IMR-90 (cell line): ENCODE measurements around the gene SLC39A2. TPM values are rescaled to one million over a fixed set of nuclear protein-coding genes. Genes with fewer than 3 reads are reported as not detected.

Experiments
- ATAC-seq: fragments of 200-7000 bp; cut with Tn5 transposase; 2 replicates; pipeline ENCODE4 v1.9.1; 2020; ENCODE audit warnings: low read depth, mild to moderate bottlenecking, moderate library complexity
- BruUV-seq: library from RNA; stranded (reverse); fragments of 400-500 nt; replicated peaks from 2 replicates; lab custom pipeline; 2021; lab: Mats Ljungman, UMichigan
- CTCF ChIA-PET: fragments of 300-600 bp; formaldehyde crosslinking; extraction: SDS; loops from one replicate; lab custom pipeline; 2021; ENCODE audit warnings: antibody characterized with exemption; lab: Yijun Ruan, JAX
- POLR2A ChIA-PET: fragments of 300-600 bp; sonication (Branson Sonifier 250); formaldehyde crosslinking; loops from one replicate; lab custom pipeline; 2022; ENCODE audit warnings: antibody characterized with exemption; ENCODE audit not compliant: unreplicated experiment; lab: Charles Lee
- DNase-seq: peaks from one replicate; pipeline ENCODE4 v3.0.0; 2013
- H2AFZ ChIP-seq: replicated peaks from 2 replicates; pipeline ENCODE3; 2013; ENCODE audit warnings: low read length, mild to moderate bottlenecking; ENCODE audit not compliant: poor library complexity
- H2AK5ac ChIP-seq: 2 replicates; pipeline ENCODE4 v1.6.1; 2013; ENCODE audit warnings: low read depth, low read length, inconsistent platforms
- H2AK9ac ChIP-seq: replicated peaks from 2 replicates; pipeline ENCODE3; 2013; ENCODE audit warnings: mild to moderate bottlenecking, low read depth, low read length, moderate library complexity; ENCODE audit not compliant: poor library complexity
- H2BK120ac ChIP-seq: 2 replicates; pipeline ENCODE4 v1.6.1; 2013; ENCODE audit warnings: low read depth, low read length, inconsistent platforms
- H2BK15ac ChIP-seq: 3 replicates; pipeline ENCODE4 v1.6.1; 2013; ENCODE audit warnings: low read depth, low read length, inconsistent platforms
- H2BK20ac ChIP-seq: 2 replicates; pipeline ENCODE4 v1.6.1; 2013; ENCODE audit warnings: low read depth, mild to moderate bottlenecking, inconsistent platforms, low read length, moderate library complexity
- H2BK5ac ChIP-seq: 2 replicates; pipeline ENCODE4 v1.6.1; 2013; ENCODE audit warnings: mild to moderate bottlenecking, low read depth, low read length, inconsistent platforms; ENCODE audit not compliant: poor library complexity, severe bottlenecking
- H3K14ac ChIP-seq: replicated peaks from 2 replicates; pipeline ENCODE4 v1.6.1; 2013; ENCODE audit warnings: low read depth, low read length, inconsistent platforms
- H3K18ac ChIP-seq: 2 replicates; pipeline ENCODE4 v1.6.1; 2013; ENCODE audit warnings: low read depth, low read length, control low read depth
- H3K23ac ChIP-seq: 2 replicates; pipeline ENCODE4 v1.6.1; 2013; ENCODE audit warnings: low read depth, low read length, inconsistent platforms
- H3K27ac ChIP-seq: 2 replicates; pipeline ENCODE4 v1.5.1; 2013; ENCODE audit warnings: mild to moderate bottlenecking, control low read depth, low read length; ENCODE audit not compliant: insufficient read depth
- H3K27me3 ChIP-seq: 2 replicates; pipeline ENCODE4 v1.6.1; 2013; ENCODE audit warnings: low read length; ENCODE audit not compliant: control insufficient read depth, insufficient read depth
- H3K36me3 ChIP-seq: 2 replicates; pipeline ENCODE4 v1.6.1; 2013; ENCODE audit warnings: low read length, mixed read lengths; ENCODE audit not compliant: control insufficient read depth, insufficient read depth
- H3K4ac ChIP-seq: 2 replicates; pipeline ENCODE4 v1.6.1; 2013; ENCODE audit warnings: low read depth, low read length, inconsistent platforms
- H3K4me1 ChIP-seq: 2 replicates; pipeline ENCODE4 v1.6.1; 2013; ENCODE audit warnings: low read length, mixed read lengths; ENCODE audit not compliant: control insufficient read depth, insufficient read depth
- H3K4me2 ChIP-seq: 2 replicates; pipeline ENCODE4 v1.6.1; 2013; ENCODE audit warnings: low read depth, mild to moderate bottlenecking, control low read depth, low read length, moderate library complexity
- H3K4me3 ChIP-seq: 2 replicates; pipeline ENCODE4 v1.5.1; 2013; ENCODE audit warnings: low read depth, mild to moderate bottlenecking, control low read depth, low read length, moderate library complexity; ENCODE audit not compliant: insufficient read depth
- H3K56ac ChIP-seq: 2 replicates; pipeline ENCODE4 v1.6.1; 2013; ENCODE audit warnings: low read length, inconsistent platforms; ENCODE audit not compliant: insufficient read depth; ENCODE audit errors: extremely low read depth
- H3K79me1 ChIP-seq, 2 experiments: 2 replicates each; pipeline ENCODE4 v1.6.1; 2013; ENCODE audit warnings: low read length in 2 of 2, inconsistent platforms in 1 of 2, low read depth in 1 of 2
- H3K9ac ChIP-seq: 2 replicates; pipeline ENCODE4 v1.6.1; 2013; ENCODE audit warnings: low read depth, low read length, control low read depth
- H3K9me1 ChIP-seq: 2 replicates; pipeline ENCODE4 v1.6.1; 2013; ENCODE audit warnings: low read length, inconsistent platforms; ENCODE audit not compliant: insufficient read depth
- H3K9me3 ChIP-seq: 2 replicates; pipeline ENCODE4 v1.6.1; 2013; ENCODE audit warnings: low read length; ENCODE audit not compliant: control insufficient read depth, insufficient read depth
- H4K20me1 ChIP-seq: 2 replicates; pipeline ENCODE4 v1.6.1; 2013; ENCODE audit warnings: low read length, inconsistent platforms; ENCODE audit not compliant: insufficient read depth
- H4K5ac ChIP-seq: 2 replicates; pipeline ENCODE4 v1.6.1; 2013; ENCODE audit warnings: mild to moderate bottlenecking, low read depth, low read length, control low read depth
- H4K8ac ChIP-seq, 2 experiments: 2 replicates each; pipeline ENCODE4 v1.6.1; 2013; ENCODE audit warnings: low read depth in 2 of 2, low read length in 2 of 2, control low read depth in 1 of 2, inconsistent platforms in 1 of 2
- H4K91ac ChIP-seq: 2 replicates; pipeline ENCODE4 v1.6.1; 2013; ENCODE audit warnings: low read depth, low read length, inconsistent platforms; ENCODE audit not compliant: insufficient read depth
- BHLHE40 ChIP-seq: fragments of 150-350 bp; IDR thresholded peaks from 2 replicates; pipeline ENCODE4 v1.6.1; 2016; ENCODE audit warnings: mild to moderate bottlenecking, low read depth, low read length
- CEBPB ChIP-seq: IDR thresholded peaks from 2 replicates; pipeline ENCODE4 v1.6.1; 2012; ENCODE audit warnings: low read depth, low read length, improper control_type of control experiment
- CHD1 ChIP-seq: IDR thresholded peaks from 2 replicates; pipeline ENCODE4 v1.6.1; 2012; ENCODE audit warnings: low read depth, low read length, improper control_type of control experiment
- ELK1 ChIP-seq: fragments of 150-350 bp; IDR thresholded peaks from 2 replicates; pipeline ENCODE4 v1.6.1; 2016; ENCODE audit warnings: low read depth, mild to moderate bottlenecking, low read length, moderate library complexity, borderline replicate concordance
- FOS ChIP-seq: fragments of 150-350 bp; IDR thresholded peaks from 2 replicates; pipeline ENCODE4 v1.6.1; 2016; ENCODE audit warnings: low read depth, low read length
- MAFK ChIP-seq: IDR thresholded peaks from 2 replicates; pipeline ENCODE4 v1.6.1; 2012; ENCODE audit warnings: low read depth, low read length, improper control_type of control experiment
- MAZ ChIP-seq: IDR thresholded peaks from 2 replicates; pipeline ENCODE4 v1.6.1; 2012; ENCODE audit warnings: low read depth, mild to moderate bottlenecking, low read length, improper control_type of control experiment, moderate library complexity, borderline replicate concordance
- MXI1 ChIP-seq: IDR thresholded peaks from 2 replicates; pipeline ENCODE4 v1.6.1; 2012; ENCODE audit warnings: low read depth, mild to moderate bottlenecking, low read length, moderate library complexity, borderline replicate concordance
- NFE2L2 ChIP-seq: fragments of 150-350 bp; IDR thresholded peaks from 2 replicates; pipeline ENCODE4 v1.6.1; 2016; ENCODE audit warnings: low read depth, mild to moderate bottlenecking, low read length
- POLR2A ChIP-seq: IDR thresholded peaks from 2 replicates; pipeline ENCODE4 v1.6.1; 2012; ENCODE audit warnings: mild to moderate bottlenecking, low read depth, low read length
- RAD21 ChIP-seq: IDR thresholded peaks from 2 replicates; pipeline ENCODE4 v1.6.1; 2012; ENCODE audit warnings: low read length, improper control_type of control experiment
- RCOR1 ChIP-seq: IDR thresholded peaks from 2 replicates; pipeline ENCODE4 v1.6.1; 2012; ENCODE audit warnings: mild to moderate bottlenecking, low read length, improper control_type of control experiment; ENCODE audit not compliant: insufficient replicate concordance
- RFX5 ChIP-seq: IDR thresholded peaks from 2 replicates; pipeline ENCODE4 v1.8.0; 2012; ENCODE audit warnings: low read depth, mild to moderate bottlenecking, low read length, moderate library complexity
- SMC3 ChIP-seq: fragments of 150-350 bp; IDR thresholded peaks from 2 replicates; pipeline ENCODE4 v1.6.1; 2016; ENCODE audit warnings: low read depth, mild to moderate bottlenecking, antibody characterized with exemption, low read length, moderate library complexity
- USF2 ChIP-seq: fragments of 150-350 bp; IDR thresholded peaks from 2 replicates; pipeline ENCODE4 v1.6.1; 2017; ENCODE audit warnings: mild to moderate bottlenecking, antibody characterized with exemption, low read length, low read depth
- whole genome bisulfite sequencing, 2 experiments: methylation state at CpG; one replicate each; pipeline versions ENCODE4 v1.1.5 to v1.1.7; 2013; ENCODE audit warnings: missing lambda C conversion rate in 2 of 2; ENCODE audit not compliant: insufficient read length in 1 of 2; ENCODE audit errors: extremely low coverage in 2 of 2; 5-methylcytosine and 5-hydroxymethylcytosine counted together
- dilution Hi-C: fragments of 300-500 bp; cut with HindIII; formaldehyde crosslinking; loops from one replicate; pipeline ENCODE4 v1.14.3; 2018; ENCODE audit warnings: low sequenced_read_pairs; ENCODE audit not compliant: unreplicated experiment
- in situ Hi-C: fragments of 300-500 bp; cut with MboI; formaldehyde crosslinking; loops from 3 replicates; pipeline ENCODE4 v1.14.3; 2019; ENCODE audit warnings: low sequenced_read_pairs, inconsistent platforms, mixed read lengths
- intact Hi-C: fragments of 100-400 bp; cut with micrococcal nuclease; formaldehyde crosslinking; loops from 2 replicates; pipeline ENCODE4 v1.10.0; 2022
- polyA plus RNA-seq, 3 experiments: library from polyadenylated mRNA; depleted of rRNA; stranded (reverse); fragments of >200 nt; gene quantifications; 2 replicates each; pipeline ENCODE4 v1.2.3, GENCODE V29; 2012; ENCODE audit warnings: low replicate concordance in 1 of 3
- total RNA-seq: library from RNA; depleted of rRNA; stranded (reverse); fragments of >200 nt; gene quantifications from 2 replicates; pipeline ENCODE4 v1.2.3, GENCODE V29; 2012
- TF ChIP-seq, protein P1 (sequence below): conservative IDR thresholded peaks from 2 replicates; pipeline ENCODE4 v1.5.1; 2012; ENCODE audit warnings: mild to moderate bottlenecking, low read depth, low read length, improper control_type of control experiment

The SLC39A2 gene
- total and polyA plus RNA-seq, 2 of the 4 experiments (the other 2 are of a cell fraction) = not detected

GRCh38 chr14:21029917-21030316 is 30.8 kb downstream of the SLC39A2 start, which contains the start of gene TPPP2:
TPPP2 (plus strand) TSS chr14:21030217; CDS start chr14:21030582, 365 bp downstream.
- no peaks in the 10 kb centered on the region for H3K4me1 ChIP-seq
- in situ Hi-C loops (no loop called here), intact Hi-C loops (no loop called here), dilution Hi-C loops (no loop called here)
- H3K56ac ChIP-seq = no peak within 1 kb of the TSS
- H3K9me3 ChIP-seq = no peaks in the 10 kb centered on the region
- no peak within 1 kb of the TSS for H2BK120ac ChIP-seq
- WGBS, 2 experiments = no CpG with 5 or more reads among the region's 5 CpGs
- no peak within 1 kb of the TSS for H3K4me2 ChIP-seq
- no peak within 1 kb of the TSS for H3K14ac ChIP-seq
- no peak within 1 kb of the TSS for H3K23ac ChIP-seq
- no peak within 1 kb of the TSS for H2AK5ac ChIP-seq
- ChIA-PET CTCF (no interaction called here), POLR2A (no interaction called here)
- no peaks in the 10 kb centered on the region for H3K9me1 ChIP-seq
- no peak within 1 kb of the TSS for H3K4ac ChIP-seq
- no peak within 1 kb of the TSS for H2BK15ac ChIP-seq
- H3K4me3 ChIP-seq = no peak within 1 kb of the TSS
- H3K9ac ChIP-seq = no peak within 1 kb of the TSS
- TF ChIP-seq, protein P1, sequence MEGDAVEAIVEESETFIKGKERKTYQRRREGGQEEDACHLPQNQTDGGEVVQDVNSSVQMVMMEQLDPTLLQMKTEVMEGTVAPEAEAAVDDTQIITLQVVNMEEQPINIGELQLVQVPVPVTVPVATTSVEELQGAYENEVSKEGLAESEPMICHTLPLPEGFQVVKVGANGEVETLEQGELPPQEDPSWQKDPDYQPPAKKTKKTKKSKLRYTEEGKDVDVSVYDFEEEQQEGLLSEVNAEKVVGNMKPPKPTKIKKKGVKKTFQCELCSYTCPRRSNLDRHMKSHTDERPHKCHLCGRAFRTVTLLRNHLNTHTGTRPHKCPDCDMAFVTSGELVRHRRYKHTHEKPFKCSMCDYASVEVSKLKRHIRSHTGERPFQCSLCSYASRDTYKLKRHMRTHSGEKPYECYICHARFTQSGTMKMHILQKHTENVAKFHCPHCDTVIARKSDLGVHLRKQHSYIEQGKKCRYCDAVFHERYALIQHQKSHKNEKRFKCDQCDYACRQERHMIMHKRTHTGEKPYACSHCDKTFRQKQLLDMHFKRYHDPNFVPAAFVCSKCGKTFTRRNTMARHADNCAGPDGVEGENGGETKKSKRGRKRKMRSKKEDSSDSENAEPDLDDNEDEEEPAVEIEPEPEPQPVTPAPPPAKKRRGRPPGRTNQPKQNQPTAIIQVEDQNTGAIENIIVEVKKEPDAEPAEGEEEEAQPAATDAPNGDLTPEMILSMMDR = no peak
- TF ChIP-seq MXI1 (no peak), ELK1 (no peak), FOS (no peak), MAFK (no peak), SMC3 (no peak), RAD21 (no peak), NFE2L2 (no peak), POLR2A (no peak), BHLHE40 (no peak), USF2 (no peak), MAZ (no peak), CHD1 (no peak), CEBPB (no peak), RFX5 (no peak), RCOR1 (no peak)
- no peaks in the 10 kb centered on the region for H3K79me1 ChIP-seq
- H2AFZ ChIP-seq = no peak within 1 kb of the TSS
- no peak within 1 kb of the TSS for H4K91ac ChIP-seq
- BruUV-seq = no TSS peak
- H3K27me3 ChIP-seq = peaks cover 62% of the 10 kb centered on the region
- no peak within 1 kb of the TSS for H3K27ac ChIP-seq
- H4K20me1 ChIP-seq = no peaks in the 10 kb centered on the region
- H2BK5ac ChIP-seq = no peak within 1 kb of the TSS
- ATAC-seq (no peak), DNase-seq (no peak)
- H3K36me3 ChIP-seq = no peaks in the 10 kb centered on the region
- H4K5ac ChIP-seq = no peak within 1 kb of the TSS
- H4K8ac ChIP-seq = no peak within 1 kb of the TSS
- no peak within 1 kb of the TSS for H2AK9ac ChIP-seq
- H3K18ac ChIP-seq = no peak within 1 kb of the TSS
- no peak within 1 kb of the TSS for H2BK20ac ChIP-seq
